Activated naive CD4-positive, alpha-beta T cell treated with anti-CD3 and anti-CD28 coated beads, Interleukin-2, amount 10 ng/mL, durations not matched to agents 7 days and 5 days (primary cell): Measurements from ENCODE around the gene CEP83.
A peak's percentile ranks its signal among the peaks of the same experiment; 100 is the strongest.
"Not testable (repeated sequence)": the region's sequence is repeated elsewhere in the genome, so short reads cannot be mapped to it uniquely, and the experiment has no call there.

Experiments used
- CTCF ChIA-PET: fragments of 350-600 bp; sonication (Branson Sonifier 250); formaldehyde crosslinking; loops from one replicate; lab custom pipeline; 2021; ENCODE audit warnings: antibody characterized with exemption; lab: Charles Lee
- DNase-seq: peaks from one replicate; pipeline ENCODE4 v3.0.0-alpha.2; 2020
- H3K27ac Mint-ChIP-seq: one replicate; pipeline ENCODE4 v1.8.0; 2021; ENCODE audit warnings: mild to moderate bottlenecking, moderate library complexity, mixed read lengths
- H3K27me3 Mint-ChIP-seq: one replicate; pipeline ENCODE4 v1.8.0; 2021; ENCODE audit warnings: mild to moderate bottlenecking, mixed read lengths
- H3K36me3 Mint-ChIP-seq: one replicate; pipeline ENCODE4 v1.8.0; 2021; ENCODE audit warnings: mixed read lengths
- H3K4me1 Mint-ChIP-seq: one replicate; pipeline ENCODE4 v1.8.0; 2021; ENCODE audit warnings: mixed read lengths
- H3K4me3 Mint-ChIP-seq: one replicate; pipeline ENCODE4 v1.8.0; 2021; ENCODE audit warnings: mild to moderate bottlenecking, moderate library complexity, mixed read lengths
- H3K9me3 Mint-ChIP-seq: one replicate; pipeline ENCODE4 v1.8.0; 2021; ENCODE audit warnings: mixed read lengths

CEP83 gene

GRCh38 chr12:94424830-94425229, 34.8 kb downstream of the CEP83 start:
- H3K9me3 Mint-ChIP-seq = peaks cover 46% of the 10 kb centered on the region
- DNase-seq, CTCF ChIA-PET, H3K27me3 Mint-ChIP-seq, H3K27ac Mint-ChIP-seq, H3K4me3 Mint-ChIP-seq, H3K4me1 Mint-ChIP-seq: not testable (repeated sequence)
- H3K36me3 Mint-ChIP-seq = peaks cover 44% of the 10 kb centered on the region

DNA sequence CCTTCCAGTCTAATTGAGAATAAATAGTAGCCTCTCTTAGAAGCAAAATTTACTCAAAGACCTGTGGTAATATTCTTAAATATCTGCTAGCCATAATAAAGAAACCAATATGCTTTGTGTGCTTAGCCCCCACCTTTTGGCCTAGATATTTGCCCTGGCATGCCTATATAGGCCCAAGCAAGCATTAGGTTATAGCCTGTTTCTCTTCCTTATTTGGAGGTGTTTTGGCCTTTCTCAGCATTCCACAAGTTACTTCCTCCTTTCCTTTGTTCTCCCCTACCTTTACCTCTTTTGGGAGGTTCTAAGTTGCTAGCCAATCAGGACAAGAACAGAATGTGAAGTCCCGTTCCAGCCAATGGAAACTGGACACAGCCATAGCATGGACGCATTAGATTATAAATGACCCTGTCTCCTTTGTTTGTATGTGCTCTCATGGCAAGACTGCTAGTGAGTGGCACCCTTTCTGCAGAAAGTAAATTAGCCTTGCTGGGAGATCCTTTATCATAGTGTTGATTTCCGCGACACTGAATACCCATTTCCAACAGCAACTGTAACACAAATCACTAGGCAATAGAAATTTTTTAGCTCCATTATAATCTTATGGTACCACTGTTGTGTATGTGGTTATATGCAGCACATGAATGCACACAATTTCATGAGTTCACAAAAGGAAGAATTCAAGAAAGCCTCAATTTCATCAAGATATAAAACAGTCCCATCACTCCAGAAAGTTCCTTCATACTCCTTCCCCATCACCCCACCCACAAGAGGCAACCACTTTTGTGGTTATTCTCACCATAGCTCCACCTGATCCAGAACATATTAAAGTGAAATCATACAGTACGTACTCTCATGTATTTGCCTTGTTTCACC, 37.6 kb downstream of the CEP83 start:
- CTCF ChIA-PET = interaction anchor here (0.5 kb wide), 1 partner anchor 207 kb away, joined by 3 read pairs; no protein-coding TSS in a partner anchor
- Mint-ChIP-seq H3K9me3 (peaks cover 49% of the 10 kb centered on the region), H3K4me1 (no peaks in the 10 kb centered on the region), H3K27me3 (no peaks in the 10 kb centered on the region), H3K4me3 (no peak overlapping the region), H3K27ac (no peak overlapping the region), H3K36me3 (peaks cover 43% of the 10 kb centered on the region)
- no peak for DNase-seq

GRCh38 chr12:94418517-94418916, 41.1 kb downstream of the CEP83 start:
- Mint-ChIP-seq H3K27ac (no peak overlapping the region), H3K27me3 (no peaks in the 10 kb centered on the region), H3K9me3 (peaks cover 31% of the 10 kb centered on the region), H3K4me3 (no peak overlapping the region), H3K36me3 (peaks cover 27% of the 10 kb centered on the region), H3K4me1 (no peaks in the 10 kb centered on the region)
- DNase-seq = no peak
- CTCF ChIA-PET = no interaction called here

GRCh38 chr12:94416613-94417012, 43.1 kb downstream of the CEP83 start:
- Mint-ChIP-seq H3K4me1 (no peaks in the 10 kb centered on the region), H3K36me3 (peaks cover 15% of the 10 kb centered on the region), H3K4me3 (no peak overlapping the region), H3K9me3 (peaks cover 14% of the 10 kb centered on the region), H3K27me3 (no peaks in the 10 kb centered on the region), H3K27ac (no peak overlapping the region)
- CTCF ChIA-PET = no interaction called here
- no peak for DNase-seq

GRCh38 chr12:94415066-94415465, 44.6 kb downstream of the CEP83 start:
- CTCF ChIA-PET = no interaction called here
- H3K36me3 Mint-ChIP-seq = peaks cover 16% of the 10 kb centered on the region
- DNase-seq = no peak
- H3K27me3 Mint-ChIP-seq = no peaks in the 10 kb centered on the region
- no peak overlapping the region for H3K4me3 Mint-ChIP-seq
- H3K9me3 Mint-ChIP-seq = peaks cover 9% of the 10 kb centered on the region
- H3K4me1 Mint-ChIP-seq = no peaks in the 10 kb centered on the region
- no peak overlapping the region for H3K27ac Mint-ChIP-seq

DNA sequence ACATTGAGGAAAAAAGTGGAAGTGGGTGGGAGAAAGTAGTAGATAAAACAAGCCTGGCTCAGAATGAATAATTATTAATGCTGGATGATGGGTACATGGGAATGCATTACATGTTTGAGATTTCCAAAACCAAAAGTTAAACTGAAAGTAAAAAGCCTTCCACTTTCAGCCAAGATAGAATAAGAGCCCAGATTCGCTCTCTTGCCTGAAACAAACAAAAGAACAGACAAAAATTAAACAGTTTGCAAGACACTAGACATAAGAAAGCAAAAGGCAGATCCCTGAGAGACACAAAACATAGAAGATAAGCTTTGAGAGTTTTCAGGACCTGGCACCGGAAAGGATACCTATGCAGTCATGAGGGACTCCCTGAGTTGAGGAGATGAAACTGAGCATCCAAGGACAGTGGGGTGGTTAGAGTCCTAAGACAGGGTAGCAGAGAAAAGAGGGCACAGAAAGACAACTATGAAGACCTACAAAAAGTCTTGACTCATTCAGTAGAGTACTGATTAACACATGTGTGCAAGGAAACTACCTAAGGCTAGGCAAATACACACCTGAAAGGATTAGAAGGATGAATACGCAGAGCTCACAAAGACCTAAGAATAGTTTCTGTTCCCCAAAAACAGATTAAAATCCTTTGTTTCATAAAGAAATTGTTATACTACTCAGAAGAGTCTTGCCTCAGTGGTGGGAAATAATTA, 54.1 kb downstream of the CEP83 start:
- H3K4me1 Mint-ChIP-seq = peaks cover 10% of the 10 kb centered on the region
- H3K36me3 Mint-ChIP-seq = peaks cover 22% of the 10 kb centered on the region
- no peak for DNase-seq
- peak overlapping the region; percentile 47 for H3K27ac Mint-ChIP-seq
- H3K4me3 Mint-ChIP-seq = no peak overlapping the region
- H3K27me3 Mint-ChIP-seq = no peaks in the 10 kb centered on the region
- H3K9me3 Mint-ChIP-seq = peaks cover 4% of the 10 kb centered on the region
- CTCF ChIA-PET = no interaction called here

- Mint-ChIP-seq H3K4me1 (peaks cover 10% of the 10 kb centered on the region), H3K9me3 (peaks cover 6% of the 10 kb centered on the region), H3K4me3 (no peak overlapping the region), H3K36me3 (peaks cover 27% of the 10 kb centered on the region), H3K27ac (no peak overlapping the region), H3K27me3 (no peaks in the 10 kb centered on the region)
- no peak for DNase-seq
- CTCF ChIA-PET = interaction anchor here (0.6 kb wide), 1 partner anchor 251 kb away, joined by 4 read pairs; no protein-coding TSS in a partner anchor
Observed at GRCh38 chr12:94404854-94405253, 54.8 kb downstream of the CEP83 start.

DNA sequence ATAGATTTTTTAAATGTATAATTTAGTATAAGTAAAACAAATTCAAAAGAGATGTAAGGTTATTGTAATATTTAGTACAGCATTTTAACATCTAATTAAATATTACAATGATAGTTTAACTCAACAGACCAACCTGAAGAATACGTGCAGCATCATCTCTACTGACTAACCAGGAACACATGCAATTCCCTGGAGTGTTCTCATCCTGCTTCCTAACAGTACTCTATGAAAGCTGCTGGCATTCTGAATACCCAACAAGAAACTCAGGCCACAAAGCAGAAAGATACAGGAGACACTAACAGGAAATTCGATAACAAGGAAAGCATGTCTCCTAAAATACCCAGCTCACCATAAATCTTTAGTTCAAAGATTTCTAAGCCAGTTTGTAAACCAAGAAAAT, 58.3 kb downstream of the CEP83 start:
- no peak for DNase-seq
- H3K27me3 Mint-ChIP-seq = no peaks in the 10 kb centered on the region
- CTCF ChIA-PET = no interaction called here
- H3K36me3 Mint-ChIP-seq = peaks cover 39% of the 10 kb centered on the region
- no peak overlapping the region for H3K27ac Mint-ChIP-seq
- peaks cover 22% of the 10 kb centered on the region for H3K9me3 Mint-ChIP-seq
- H3K4me3 Mint-ChIP-seq = no peak overlapping the region
- peaks cover 10% of the 10 kb centered on the region for H3K4me1 Mint-ChIP-seq

GRCh38 chr12:94398685-94399084, 61.0 kb downstream of the CEP83 start:
- H3K27me3 Mint-ChIP-seq, H3K27ac Mint-ChIP-seq, CTCF ChIA-PET, H3K4me1 Mint-ChIP-seq, H3K4me3 Mint-ChIP-seq, DNase-seq: not testable (repeated sequence)
- H3K9me3 Mint-ChIP-seq = peaks cover 27% of the 10 kb centered on the region
- peaks cover 47% of the 10 kb centered on the region for H3K36me3 Mint-ChIP-seq

DNA sequence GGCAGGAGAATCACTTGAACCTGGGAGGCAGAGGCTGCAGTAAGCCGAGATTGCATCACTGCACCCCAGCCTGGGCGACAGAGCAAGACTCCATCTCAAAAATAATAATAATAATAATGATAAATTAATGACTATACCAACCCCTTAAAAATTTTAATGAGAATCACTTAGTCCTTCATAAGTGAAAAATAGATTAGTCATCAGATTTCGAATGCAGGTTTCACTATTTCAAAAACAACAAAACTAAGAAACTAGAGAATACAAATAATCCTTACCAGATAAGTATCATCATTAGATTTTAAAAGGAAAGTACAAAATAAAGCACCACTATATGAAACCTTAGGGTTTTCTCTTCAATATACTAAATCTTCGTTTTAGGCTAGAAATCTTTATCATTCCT, 62.3 kb downstream of the CEP83 start:
- DNase-seq = no peak
- Mint-ChIP-seq H3K4me3 (no peak overlapping the region), H3K36me3 (peaks cover 49% of the 10 kb centered on the region), H3K27ac (no peak overlapping the region), H3K4me1 (no peaks in the 10 kb centered on the region), H3K27me3 (no peaks in the 10 kb centered on the region), H3K9me3 (peaks cover 26% of the 10 kb centered on the region)
- CTCF ChIA-PET = no interaction called here

- H3K27ac Mint-ChIP-seq, H3K4me1 Mint-ChIP-seq, CTCF ChIA-PET, H3K27me3 Mint-ChIP-seq, DNase-seq, H3K4me3 Mint-ChIP-seq: not testable (repeated sequence)
- peaks cover 51% of the 10 kb centered on the region for H3K36me3 Mint-ChIP-seq
- H3K9me3 Mint-ChIP-seq = peaks cover 33% of the 10 kb centered on the region
Observed at GRCh38 chr12:94396014-94396413, 63.7 kb downstream of the CEP83 start.

- CTCF ChIA-PET = no interaction called here
- Mint-ChIP-seq H3K36me3 (peaks cover 54% of the 10 kb centered on the region), H3K4me3 (no peak overlapping the region), H3K9me3 (peaks cover 30% of the 10 kb centered on the region), H3K27ac (no peak overlapping the region), H3K4me1 (no peaks in the 10 kb centered on the region), H3K27me3 (no peaks in the 10 kb centered on the region)
- DNase-seq = no peak
Observed at GRCh38 chr12:94390130-94390485, 69.6 kb downstream of the CEP83 start.

- DNase-seq, H3K4me3 Mint-ChIP-seq, H3K4me1 Mint-ChIP-seq, CTCF ChIA-PET, H3K27me3 Mint-ChIP-seq, H3K27ac Mint-ChIP-seq: not testable (repeated sequence)
- Mint-ChIP-seq H3K9me3 (peaks cover 33% of the 10 kb centered on the region), H3K36me3 (peaks cover 54% of the 10 kb centered on the region)
Observed at GRCh38 chr12:94389482-94390129, 70.1 kb downstream of the CEP83 start.

- Mint-ChIP-seq H3K4me3 (no peak overlapping the region), H3K9me3 (peaks cover 32% of the 10 kb centered on the region), H3K27me3 (no peaks in the 10 kb centered on the region), H3K4me1 (no peaks in the 10 kb centered on the region), H3K36me3 (peaks cover 50% of the 10 kb centered on the region), H3K27ac (no peak overlapping the region)
- no peak for DNase-seq
- CTCF ChIA-PET = interaction anchor here (0.7 kb wide), 1 partner anchor 17 kb away, joined by 5 read pairs; no protein-coding TSS in a partner anchor
Observed at GRCh38 chr12:94386422-94386821, 73.2 kb downstream of the CEP83 start.
